Glomerular visceral epithelial cell (primary cell): ENCODE measurements around the gene GSS.

ENCODE experiments used
- DNase-seq: peaks from one replicate; pipeline ENCODE4 v3.0.0-alpha.2; 2016; ENCODE audit errors: extremely low spot score

The GSS gene

GRCh38 chr20:34946661-34947060 lies 8.9 kb downstream of the GSS start:
- DNase-seq, result peak; percentile 65

DNA sequence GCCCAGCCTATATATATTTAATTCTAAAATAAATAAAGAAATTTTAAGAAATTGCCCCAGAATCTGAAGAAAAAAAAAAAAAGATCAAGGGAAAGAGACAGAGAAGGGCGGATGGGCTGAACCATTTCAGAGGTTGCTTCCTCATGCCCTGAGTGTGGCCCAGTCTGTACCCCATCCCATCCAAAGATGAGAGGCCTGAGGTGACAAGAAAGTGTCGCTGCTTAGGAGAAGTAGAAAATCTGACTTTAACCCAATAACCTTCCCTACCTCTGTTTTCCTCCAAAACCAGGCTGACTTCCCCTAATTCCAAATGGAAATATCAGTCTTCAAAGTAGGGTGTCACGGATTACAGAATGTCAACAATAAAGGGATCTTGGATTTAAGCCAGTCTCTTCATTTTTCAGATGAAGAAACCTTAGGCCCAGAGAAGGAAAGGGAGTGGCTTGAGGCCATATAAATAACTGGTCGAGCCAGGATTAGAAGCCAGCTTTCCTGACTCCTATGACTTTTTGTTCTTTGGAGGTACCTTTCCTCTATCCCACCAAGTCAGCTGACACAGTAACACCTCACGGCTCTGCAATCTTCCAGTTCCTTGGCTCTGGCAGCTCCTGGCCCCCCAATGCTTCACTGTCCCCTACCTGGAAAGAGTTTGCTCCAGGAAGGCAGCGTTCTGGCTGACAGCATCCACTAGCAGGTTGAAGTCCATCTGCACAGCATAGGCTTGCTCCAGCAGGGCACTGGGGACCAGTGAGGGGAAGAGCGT lies 10.1 kb downstream of the GSS start:
- DNase-seq, result no peak

DNA sequence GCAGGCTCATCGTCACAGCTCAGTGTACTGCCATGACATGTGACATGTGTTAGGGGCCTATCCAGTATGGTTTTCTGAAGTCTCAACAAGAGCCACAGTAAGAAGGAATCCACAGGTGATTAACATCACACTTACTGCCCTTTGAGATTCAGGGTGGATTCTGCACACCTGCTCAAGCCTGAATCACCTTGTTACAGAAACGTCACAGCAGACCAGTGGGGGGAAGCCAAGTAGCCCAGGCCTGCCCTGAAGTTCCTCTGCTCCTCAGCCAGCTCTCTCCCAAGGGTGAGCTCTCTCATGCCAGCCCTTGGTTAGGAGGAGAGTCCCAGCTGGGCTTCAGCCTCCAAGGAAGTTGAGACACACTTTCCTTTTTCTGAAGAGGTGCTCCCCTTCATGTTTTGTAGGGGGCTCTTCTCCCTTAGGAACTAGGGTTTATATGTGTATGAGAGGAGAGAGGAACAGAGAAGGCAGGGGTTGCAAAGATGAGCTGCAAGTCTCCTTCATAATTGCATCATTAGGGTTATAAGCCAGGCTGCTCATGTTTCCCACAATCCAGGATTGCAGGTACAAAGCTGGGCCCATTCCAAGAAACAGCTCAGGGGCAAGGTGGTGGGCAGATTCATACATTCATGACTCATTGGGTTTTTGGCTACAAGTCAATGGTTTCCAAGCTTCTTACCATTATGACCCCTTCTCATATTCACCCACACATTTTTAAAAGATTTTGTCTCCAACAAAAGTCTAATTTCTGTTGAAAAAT lies 11.6 kb downstream of the GSS start:
- peak; percentile 71 for DNase-seq

DNA sequence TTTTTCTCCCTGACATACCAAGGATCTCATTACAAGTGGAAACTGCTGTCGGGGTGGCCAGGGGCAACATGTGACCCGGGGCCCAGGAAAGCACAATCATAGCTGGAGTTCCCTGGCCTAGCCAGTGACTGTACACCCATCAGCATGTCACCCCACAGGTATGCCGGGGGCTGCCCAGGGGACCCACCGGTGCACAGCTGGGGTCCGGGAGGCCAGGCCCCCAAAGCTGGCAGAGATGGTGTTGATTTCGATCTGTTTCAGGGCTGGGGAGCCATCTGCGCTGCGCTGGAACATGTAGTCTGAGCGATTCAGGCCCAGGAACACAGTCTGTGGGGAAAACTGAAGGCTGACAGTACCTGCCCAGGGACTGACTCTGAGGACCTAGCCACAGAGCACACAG lies 13.3 kb downstream of the GSS start:
- no peak for DNase-seq

DNA sequence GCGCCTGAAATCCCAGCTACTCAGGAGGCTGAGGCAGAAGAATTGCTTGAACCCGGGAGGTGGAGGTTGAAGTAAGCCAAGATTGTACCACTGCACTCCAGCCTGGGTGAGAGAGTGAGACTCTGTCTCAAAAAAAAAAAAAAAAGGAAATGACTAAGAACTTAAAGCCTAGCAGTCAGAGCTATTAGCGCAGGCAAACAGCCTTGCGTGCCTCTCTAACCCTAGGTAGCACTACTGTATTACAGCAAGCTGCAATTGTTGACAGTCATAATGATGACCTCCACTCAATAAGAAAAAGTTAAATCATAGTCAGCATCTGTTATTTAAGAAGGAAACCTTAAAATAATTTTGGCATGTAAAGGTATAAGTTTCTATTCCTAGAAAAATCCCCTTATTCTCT lies 14.4 kb downstream of the GSS start:
- no peak for DNase-seq

GRCh38 chr20:34940081-34940481 lies 15.5 kb downstream of the GSS start:
- DNase-seq, result peak; percentile 61

- DNase-seq, result no peak
These were observed 17.0 kb downstream of the GSS start for GRCh38 chr20:34938466-34939163.

DNA sequence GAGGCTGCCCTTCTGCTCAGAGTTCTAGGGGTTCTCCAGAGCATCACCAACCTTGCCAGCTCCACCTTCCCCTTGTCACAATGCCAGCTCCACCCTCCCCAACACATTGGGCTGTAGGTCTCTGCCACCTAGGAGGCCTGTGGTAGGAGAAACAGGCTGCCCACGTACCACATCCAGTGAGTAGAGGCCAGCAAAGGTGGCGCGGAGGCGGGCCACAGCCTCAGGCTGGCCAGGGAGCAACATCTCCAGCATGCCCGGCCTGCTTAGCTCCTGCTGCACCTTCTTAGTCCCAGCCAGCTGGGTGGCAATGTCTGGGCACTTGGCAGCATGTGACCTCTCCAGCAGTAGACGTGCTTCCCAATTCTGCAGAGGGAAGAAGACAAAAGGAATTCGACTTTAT lies 23.8 kb downstream of the GSS start:
- no peak for DNase-seq

- no peak for DNase-seq
These were observed 27.2 kb downstream of the GSS start for GRCh38 chr20:34928411-34928810.

DNA sequence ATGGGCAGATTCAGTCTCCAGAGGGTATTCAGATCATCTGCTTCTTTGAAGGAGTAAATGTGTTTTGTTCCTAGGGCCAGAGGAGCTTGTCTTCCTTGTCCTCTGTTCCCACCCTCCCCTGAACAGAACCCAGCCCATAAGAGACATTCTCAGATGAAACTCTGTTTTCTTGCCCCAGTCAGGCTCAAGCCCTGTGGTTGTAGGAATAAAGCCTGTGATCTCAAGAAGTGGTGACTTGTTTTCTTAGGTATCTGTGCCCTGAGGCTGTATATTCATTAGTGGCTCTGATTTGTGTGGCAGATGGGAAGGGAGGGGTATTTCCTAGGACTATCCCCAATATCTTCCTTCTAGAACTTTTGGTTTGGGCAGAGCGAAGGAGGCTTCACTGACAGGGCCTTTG lies 27.9 kb downstream of the GSS start:
- no peak for DNase-seq

DNA sequence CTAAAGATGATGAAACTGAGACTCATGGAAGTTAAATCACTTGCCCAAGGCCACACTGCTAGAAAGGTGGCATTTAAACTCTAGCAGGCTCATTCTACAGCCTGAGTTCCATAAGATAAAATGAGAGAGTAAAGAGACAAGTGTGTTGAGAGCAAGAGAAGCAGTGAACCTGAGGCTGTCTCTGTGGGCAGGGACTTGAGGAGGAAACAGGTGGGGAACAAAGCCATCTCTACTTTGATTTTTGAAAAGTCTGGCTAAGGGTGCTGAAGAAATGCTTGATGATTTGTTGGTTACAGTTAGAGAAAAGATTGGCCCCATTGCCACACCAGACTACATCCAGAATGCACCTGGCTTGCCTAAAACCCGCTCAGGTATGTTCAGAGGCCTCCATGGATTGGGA lies 29.0 kb downstream of the GSS start:
- DNase-seq, result no peak

DNA sequence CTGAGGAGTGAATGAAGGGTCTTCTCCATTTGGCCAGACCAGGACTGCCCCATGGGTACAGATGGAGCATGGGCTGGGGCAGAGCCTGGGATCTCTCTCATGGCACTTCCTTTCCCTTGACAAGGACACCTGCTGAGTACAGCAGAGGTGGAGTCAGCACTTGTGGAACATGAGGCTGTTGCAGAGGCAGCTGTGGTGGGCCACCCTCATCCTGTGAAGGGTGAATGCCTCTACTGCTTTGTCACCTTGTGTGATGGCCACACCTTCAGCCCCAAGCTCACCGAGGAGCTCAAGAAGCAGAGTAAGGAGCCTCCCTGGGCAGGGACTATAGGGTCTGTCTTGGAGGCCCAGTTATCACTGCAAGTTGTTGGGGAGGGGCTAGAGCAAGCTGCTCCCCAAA lies 29.6 kb downstream of the GSS start:
- no peak for DNase-seq

- DNase-seq, result no peak
These were observed 30.3 kb downstream of the GSS start for GRCh38 chr20:34925341-34925740.

DNA sequence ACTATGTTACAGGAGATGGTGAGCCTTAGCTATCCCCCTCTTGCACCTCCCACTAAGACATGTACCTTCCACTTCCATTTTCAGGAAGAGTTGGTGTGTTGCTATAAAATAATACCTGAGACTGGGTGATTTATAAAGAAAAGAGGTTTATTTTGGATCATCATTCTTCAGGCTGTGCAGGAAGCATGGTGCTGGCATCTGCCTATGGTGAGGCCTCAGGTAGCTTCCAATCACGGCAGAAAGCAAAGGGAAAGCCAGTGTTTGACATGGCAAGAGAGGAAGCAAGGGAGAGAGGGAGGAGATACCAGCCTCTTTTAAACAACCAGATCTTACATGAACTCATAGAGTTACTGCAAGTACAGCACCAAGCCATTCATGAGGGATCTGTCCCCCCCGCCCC lies 32.2 kb downstream of the GSS start:
- DNase-seq, result no peak

DNA sequence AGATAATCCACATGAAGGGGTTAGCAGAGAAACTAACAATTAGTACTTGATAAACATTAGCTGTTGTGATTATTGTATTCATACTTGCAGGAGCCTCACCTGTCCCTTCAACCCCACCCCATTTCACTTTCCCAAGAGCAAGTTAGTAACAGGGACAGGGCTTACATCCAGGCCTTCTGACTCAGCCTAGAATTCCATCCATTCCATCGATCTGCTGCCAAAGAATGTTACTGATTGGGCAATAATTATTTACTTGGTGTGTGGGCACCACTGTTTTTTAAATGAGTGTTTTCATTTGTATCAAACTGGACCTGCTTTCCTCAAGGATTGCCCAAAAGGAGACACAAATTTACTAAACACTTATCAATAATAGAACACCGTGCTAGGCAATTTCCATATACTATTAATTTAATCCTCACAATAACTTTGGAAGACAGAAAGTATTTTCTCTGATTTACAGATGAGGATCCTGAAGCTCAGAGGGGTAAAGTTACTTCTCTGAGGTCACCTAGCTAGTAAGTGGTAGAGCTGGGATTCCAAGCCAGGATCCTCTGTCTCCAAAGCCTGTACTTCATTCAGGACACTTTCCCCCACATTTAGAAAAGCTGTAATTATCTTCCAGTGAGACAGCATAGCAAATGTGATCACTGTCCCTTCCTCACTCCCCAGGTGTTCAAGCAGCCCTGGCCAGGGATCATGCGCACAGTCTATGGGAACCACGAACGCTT lies 32.8 kb downstream of the GSS start:
- peak; percentile 56 for DNase-seq

- DNase-seq, result no peak
These were observed 34.2 kb downstream of the GSS start for GRCh38 chr20:34921436-34921835.

GRCh38 chr20:34920055-34920454 lies 35.6 kb downstream of the GSS start:
- DNase-seq, result no peak

GRCh38 chr20:34916774-34917354 lies 38.7 kb downstream of the GSS start:
- DNase-seq, result no peak

DNA sequence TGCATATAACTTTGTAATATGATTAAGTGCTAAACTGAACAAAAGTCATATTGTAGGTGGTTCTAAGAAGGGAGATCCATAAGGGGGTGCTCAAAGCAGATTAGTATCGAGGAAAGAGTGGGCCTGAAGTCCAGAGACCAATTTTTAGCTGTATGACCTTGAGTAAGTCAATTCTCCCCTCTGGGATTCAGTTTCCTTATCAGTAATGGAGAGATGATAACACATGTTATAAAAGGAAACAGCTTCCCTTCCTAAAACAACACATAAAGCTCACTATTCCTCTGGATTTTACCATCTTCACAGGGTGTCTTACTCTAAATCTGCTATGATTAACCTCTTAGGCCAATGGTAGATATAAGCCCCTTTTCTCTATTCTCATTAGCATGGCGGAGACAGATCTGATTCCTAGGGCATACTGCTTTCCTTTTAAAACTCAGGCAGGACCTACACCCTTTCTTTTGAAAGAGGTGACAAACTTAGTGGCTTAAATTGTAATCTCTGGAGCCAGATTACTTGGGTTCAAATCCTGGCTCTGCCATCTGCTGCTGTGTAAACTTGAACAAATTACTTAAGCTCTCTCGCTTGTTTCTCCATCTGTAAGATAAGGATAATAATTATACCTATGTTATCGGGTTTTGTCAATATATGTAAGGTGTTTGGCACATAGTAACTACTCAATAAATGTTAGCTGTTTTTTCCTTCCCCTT lies 39.7 kb downstream of the GSS start:
- DNase-seq, result no peak

DNA sequence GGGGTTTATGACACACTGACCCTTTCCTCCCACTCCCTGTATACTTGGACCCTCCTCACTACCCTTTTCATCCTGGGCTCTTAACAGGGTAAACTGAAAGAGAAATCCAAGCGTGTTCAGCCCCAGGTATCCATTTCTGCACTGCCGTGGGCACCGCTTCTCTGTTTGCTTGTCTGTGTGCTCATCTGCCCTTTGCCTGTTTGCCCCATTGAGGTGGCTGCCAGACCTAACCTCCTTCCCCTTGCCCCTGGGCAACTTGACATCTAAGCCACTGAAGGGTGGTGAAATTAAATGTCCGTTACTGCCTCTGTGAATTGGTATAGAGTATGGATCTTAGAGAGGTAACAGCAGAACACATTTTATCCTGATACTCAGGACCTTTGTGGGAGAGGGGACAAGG lies 40.5 kb downstream of the GSS start:
- DNase-seq, result no peak
